Measurements from ENCODE around the gene KRTAP20-3.

The KRTAP20-3 gene

GRCh38 chr21:30689822-30690221 lies 47.2 kb downstream of the KRTAP20-3 start:
- no peak for DNase-seq
